ENCODE measurements around the gene ANXA11.

DNA sequence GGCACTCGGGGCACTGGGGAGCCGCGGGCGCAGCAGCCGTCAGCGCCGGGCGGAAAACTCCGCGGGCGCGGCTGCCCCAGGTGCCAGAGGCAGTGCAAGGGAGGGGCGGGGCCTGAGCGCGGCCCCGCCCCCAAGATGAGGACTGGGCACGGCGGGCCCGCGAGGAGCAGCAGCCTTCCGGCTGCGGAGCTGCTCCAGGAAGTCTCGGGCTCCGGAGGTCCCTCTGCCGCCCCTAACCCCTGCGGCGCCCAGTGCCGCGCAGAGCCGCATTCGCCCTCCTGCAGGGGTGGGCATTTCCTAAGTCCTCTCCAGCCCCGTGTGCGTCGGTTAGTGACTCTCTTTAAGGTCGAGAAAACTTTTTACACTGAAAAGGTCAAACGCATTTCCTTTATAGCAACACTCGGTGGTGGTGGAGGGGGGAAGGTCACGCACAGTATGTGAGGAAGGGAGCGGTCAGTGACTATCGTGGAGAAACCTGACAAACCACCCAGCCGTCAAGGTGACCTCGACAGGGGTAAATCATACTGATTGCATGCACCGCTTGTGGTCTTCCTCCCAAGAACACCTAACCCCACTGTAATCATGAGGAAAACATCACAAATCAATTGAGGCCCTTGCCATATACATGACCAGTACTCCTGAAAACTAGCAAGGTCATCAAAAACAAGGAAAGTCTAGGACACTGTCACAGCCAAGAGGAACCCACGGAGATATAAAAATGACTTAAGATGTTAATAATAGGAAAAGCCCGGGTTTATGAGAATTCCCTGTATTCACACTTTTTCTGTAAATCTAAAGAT, at the start of gene ANXA11:
- peak; percentile 82 for TF ChIP-seq POLR2A (IDR thresholded peaks at IDR 0.05; ENCODE audit: low read depth, low read length)
- no peak for TF ChIP-seq POU2F2 (IDR thresholded peaks at IDR 0.05; ENCODE audit: low read depth, low read length)
- peak; percentile 78 for TF ChIP-seq POLR2AphosphoS5 (IDR thresholded peaks at IDR 0.05; ENCODE audit: low read depth, low read length)
- no peak for TF ChIP-seq SPI1 (IDR thresholded peaks at IDR 0.05; ENCODE audit: low read depth, low read length)
- peak; percentile 68 for TF ChIP-seq TAF1 (IDR thresholded peaks at IDR 0.05; ENCODE audit: low read depth, low read length)
- no peak for TF ChIP-seq PAX5 (IDR thresholded peaks at IDR 0.05; ENCODE audit: insufficient read depth, low read length, severe bottlenecking)

Measured in GM12891 (cell line).